HepG2 (cell line): Measurements from ENCODE around the gene IFI35. TPM values are rescaled to one million over a fixed set of nuclear protein-coding genes. Genes with fewer than 3 reads are reported as not detected.

Source experiments
- ELF3 ChIP-seq: IDR thresholded peaks from 2 replicates; pipeline ENCODE4 v1.6.1; 2016; ENCODE audit warnings: missing genetic modification reagents, missing compliant biosample characterization
- EP300 ChIP-seq, 3 experiments: sonication (generic) in 1 of 3; formaldehyde crosslinking in 1 of 3; IDR thresholded peaks; 2 replicates each; pipeline versions ENCODE4 v1.5.1 to v1.6.1; 2011 to 2020; ENCODE audit warnings: low read depth in 2 of 3, low read length in 2 of 3, borderline replicate concordance in 1 of 3, improper control_type of control experiment in 1 of 3, mild to moderate bottlenecking in 1 of 3, missing genetic modification reagents in 1 of 3, moderate library complexity in 1 of 3
- IKZF4 ChIP-seq: sonication (generic); formaldehyde crosslinking; IDR thresholded peaks from 2 replicates; pipeline ENCODE4 v1.5.1; 2020; ENCODE audit warnings: borderline replicate concordance, mild to moderate bottlenecking, low read depth, missing genetic modification reagents; ENCODE audit errors: not compliant biosample characterization
- JARID2 ChIP-seq: sonication (generic); formaldehyde crosslinking; IDR thresholded peaks from 2 replicates; pipeline ENCODE4 v1.8.1; 2023; ENCODE audit warnings: missing genetic modification reagents, inconsistent platforms; ENCODE audit not compliant: insufficient replicate concordance
- KDM2A ChIP-seq: sonication (generic); formaldehyde crosslinking; IDR thresholded peaks from 2 replicates; pipeline ENCODE4 v1.4.0; 2020; ENCODE audit warnings: low read depth, missing genetic modification reagents, borderline replicate concordance
- KLF16 ChIP-seq, 2 experiments: sonication (generic) in 1 of 2; formaldehyde crosslinking in 1 of 2; IDR thresholded peaks; 2 replicates each; pipeline versions ENCODE4 v1.6.1 to v1.8.0; 2016 to 2023; ENCODE audit warnings: missing genetic modification reagents in 2 of 2, missing compliant biosample characterization in 1 of 2
- KMT2B ChIP-seq: IDR thresholded peaks from 2 replicates; pipeline ENCODE4 v1.6.1; 2016; ENCODE audit warnings: missing genetic modification reagents, missing compliant biosample characterization
- MBNL3 ChIP-seq: fragments of 250-450 bp; sonication (Bioruptor Pico); conservative IDR thresholded peaks from 2 replicates; pipeline ENCODE4 v1.8.0; 2022; ENCODE audit warnings: mild to moderate bottlenecking, inconsistent platforms
- PAF1 ChIP-seq: IDR thresholded peaks from 2 replicates; pipeline ENCODE4 v1.6.1; 2016; ENCODE audit warnings: missing genetic modification reagents, missing compliant biosample characterization
- RFXANK ChIP-seq: IDR thresholded peaks from 2 replicates; pipeline ENCODE4 v1.6.1; 2016
- RXRB ChIP-seq: IDR thresholded peaks from 2 replicates; pipeline ENCODE4 v1.6.1; 2016; ENCODE audit warnings: borderline replicate concordance, missing genetic modification reagents, missing compliant biosample characterization
- SATB2 ChIP-seq: sonication (generic); formaldehyde crosslinking; IDR thresholded peaks from 2 replicates; pipeline ENCODE4 v1.5.0; 2020; ENCODE audit warnings: missing genetic modification reagents
- SIN3B ChIP-seq: fragments of 150-350 bp; IDR thresholded peaks from 2 replicates; pipeline ENCODE4 v1.6.1; 2014; ENCODE audit warnings: low read length
- TAF1 ChIP-seq: sonication (generic); formaldehyde crosslinking; IDR thresholded peaks from 2 replicates; pipeline ENCODE4 v1.4.0; 2020; ENCODE audit warnings: missing genetic modification reagents
- ZNF121 ChIP-seq: sonication (generic); formaldehyde crosslinking; IDR thresholded peaks from 2 replicates; pipeline ENCODE4 v1.5.0; 2020; ENCODE audit warnings: mild to moderate bottlenecking, missing genetic modification reagents
- ZNF230 ChIP-seq: sonication (generic); formaldehyde crosslinking; IDR thresholded peaks from 2 replicates; pipeline ENCODE4 v1.4.0; 2020; ENCODE audit warnings: mild to moderate bottlenecking, missing genetic modification reagents
- ZNF260 ChIP-seq: sonication (generic); formaldehyde crosslinking; IDR thresholded peaks from 2 replicates; pipeline ENCODE4 v1.4.0; 2020; ENCODE audit warnings: missing genetic modification reagents, low read depth, mild to moderate bottlenecking, borderline replicate concordance
- ZNF776 ChIP-seq: sonication (generic); formaldehyde crosslinking; IDR thresholded peaks from 2 replicates; pipeline ENCODE4 v1.4.0; 2020; ENCODE audit warnings: mild to moderate bottlenecking, missing genetic modification reagents
- polyA plus RNA-seq, 8 experiments: library from polyadenylated mRNA; depleted of rRNA in 3 of 8; stranded (reverse) in 7 of 8; unstranded in 1 of 8; fragments of >200 nt; fragmentation: Illumina TruSeq in 4 of 8; extraction: Trizol in 4 of 8; gene quantifications; 2 replicates each; pipeline versions ENCODE4 v1.2.1 to v1.2.3, GENCODE V29; 2011 to 2016; ENCODE audit warnings: low read depth in 4 of 8, missing spikeins in 1 of 8, mixed read lengths in 1 of 8; ENCODE audit not compliant: insufficient read depth in 1 of 8
- total RNA-seq, 5 experiments: library from RNA; depleted of rRNA; stranded (reverse); fragments of >200 nt; fragmentation: Illumina TruSeq; extraction: Trizol; gene quantifications; 2 replicates each; pipeline ENCODE4 v1.2.3, GENCODE V29; 2016; ENCODE audit warnings: low read depth in 1 of 5
- TF ChIP-seq, protein P1 (sequence below): sonication (generic); formaldehyde crosslinking; IDR thresholded peaks from 2 replicates; pipeline ENCODE4 v1.4.0; 2020; ENCODE audit warnings: low read depth, mild to moderate bottlenecking, missing genetic modification reagents
- TF ChIP-seq, protein P2 (sequence below): IDR thresholded peaks from 2 replicates; pipeline ENCODE4 v1.6.1; 2016; ENCODE audit warnings: low read depth, borderline replicate concordance
- TF ChIP-seq, protein P3 (sequence below): sonication (generic); formaldehyde crosslinking; IDR thresholded peaks from 2 replicates; pipeline ENCODE4 v1.9.0; 2021; ENCODE audit warnings: missing genetic modification reagents, borderline replicate concordance
- TF ChIP-seq, protein P4 (sequence below): sonication (generic); formaldehyde crosslinking; IDR thresholded peaks from 2 replicates; pipeline ENCODE4 v1.9.0; 2021; ENCODE audit warnings: missing genetic modification reagents, mild to moderate bottlenecking, borderline replicate concordance

The IFI35 gene
- total and polyA plus RNA-seq, 2 of the 13 experiments (the other 11 are each of a cell fraction or from before 2014, with no cell fraction given) = 28.9 to 38.1 TPM

DNA sequence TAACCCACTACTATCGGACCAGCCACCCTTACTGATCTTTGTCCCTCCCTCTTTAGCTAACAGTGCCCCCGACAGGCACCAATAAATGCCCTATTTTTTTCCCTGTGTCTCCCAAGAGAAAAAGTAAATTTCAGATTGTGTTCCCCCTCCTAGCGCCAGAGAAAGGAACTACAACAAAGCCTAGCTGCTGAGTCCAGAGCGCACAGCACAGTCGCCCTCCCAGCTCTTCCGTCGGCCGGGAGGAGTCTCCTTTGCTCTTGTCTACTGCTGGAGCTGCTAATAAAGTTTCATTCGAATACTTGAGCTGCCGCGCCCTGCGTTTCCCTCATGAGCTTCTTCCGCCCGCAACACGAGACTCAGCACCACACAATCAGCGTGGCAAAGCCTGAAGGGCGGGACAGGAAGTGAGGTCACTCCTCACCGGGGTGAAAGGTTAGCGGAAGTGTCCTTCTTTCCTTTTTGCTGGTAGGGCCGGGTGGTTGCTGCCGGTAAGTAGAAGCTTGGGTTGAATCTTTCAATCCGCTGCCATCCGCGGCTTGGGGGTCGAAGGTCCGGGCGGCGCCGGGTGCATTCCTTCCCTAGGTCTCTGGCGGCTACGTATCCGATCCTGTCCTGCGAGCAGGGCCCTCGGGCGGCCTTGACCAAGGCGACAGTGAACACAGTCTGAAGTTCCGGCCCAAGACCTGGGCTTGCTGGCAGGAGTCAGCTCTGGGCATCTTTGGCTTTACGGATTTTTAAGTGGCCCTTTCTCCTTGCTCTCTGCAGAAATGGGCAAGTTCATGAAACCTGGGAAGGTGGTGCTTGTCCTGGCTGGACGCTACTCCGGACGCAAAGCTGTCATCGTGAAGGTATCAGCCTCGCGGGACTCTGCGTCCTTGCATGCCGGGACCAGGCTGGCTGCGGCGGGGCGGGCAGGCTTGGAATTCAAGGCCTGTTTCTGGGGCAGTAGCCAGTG lies 8.3 kb upstream of the IFI35 start, which contains the start of gene RPL27 (continued):
- peak; percentile 99 for TF ChIP-seq KDM2A
- peak; percentile 8; the same call in 1 of the 2 replicates for TF ChIP-seq SATB2
- peak; percentile 80; the same call in 1 of the 2 replicates for TF ChIP-seq RFXANK (CRISPR knock-in tag)
- peak; percentile 99 for TF ChIP-seq TAF1 (CRISPR knock-in tag)
- TF ChIP-seq, protein P1, sequence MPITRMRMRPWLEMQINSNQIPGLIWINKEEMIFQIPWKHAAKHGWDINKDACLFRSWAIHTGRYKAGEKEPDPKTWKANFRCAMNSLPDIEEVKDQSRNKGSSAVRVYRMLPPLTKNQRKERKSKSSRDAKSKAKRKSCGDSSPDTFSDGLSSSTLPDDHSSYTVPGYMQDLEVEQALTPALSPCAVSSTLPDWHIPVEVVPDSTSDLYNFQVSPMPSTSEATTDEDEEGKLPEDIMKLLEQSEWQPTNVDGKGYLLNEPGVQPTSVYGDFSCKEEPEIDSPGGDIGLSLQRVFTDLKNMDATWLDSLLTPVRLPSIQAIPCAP (CRISPR knock-in tag) = no peak
- TF ChIP-seq IKZF4 = peak; percentile 89
- TF ChIP-seq ELF3 = peak; percentile 99
- TF ChIP-seq, protein P2, sequence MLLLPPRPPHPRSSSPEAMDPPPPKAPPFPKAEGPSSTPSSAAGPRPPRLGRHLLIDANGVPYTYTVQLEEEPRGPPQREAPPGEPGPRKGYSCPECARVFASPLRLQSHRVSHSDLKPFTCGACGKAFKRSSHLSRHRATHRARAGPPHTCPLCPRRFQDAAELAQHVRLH (CRISPR knock-in tag) = peak; percentile 99
- TF ChIP-seq ZNF121 (CRISPR knock-in tag) = peak; percentile 47; the same call in 1 of the 2 replicates
- TF ChIP-seq KMT2B (CRISPR knock-in tag) = peak; percentile 93
- no peak for TF ChIP-seq MBNL3 (CRISPR knock-in tag)
- TF ChIP-seq, protein P3, sequence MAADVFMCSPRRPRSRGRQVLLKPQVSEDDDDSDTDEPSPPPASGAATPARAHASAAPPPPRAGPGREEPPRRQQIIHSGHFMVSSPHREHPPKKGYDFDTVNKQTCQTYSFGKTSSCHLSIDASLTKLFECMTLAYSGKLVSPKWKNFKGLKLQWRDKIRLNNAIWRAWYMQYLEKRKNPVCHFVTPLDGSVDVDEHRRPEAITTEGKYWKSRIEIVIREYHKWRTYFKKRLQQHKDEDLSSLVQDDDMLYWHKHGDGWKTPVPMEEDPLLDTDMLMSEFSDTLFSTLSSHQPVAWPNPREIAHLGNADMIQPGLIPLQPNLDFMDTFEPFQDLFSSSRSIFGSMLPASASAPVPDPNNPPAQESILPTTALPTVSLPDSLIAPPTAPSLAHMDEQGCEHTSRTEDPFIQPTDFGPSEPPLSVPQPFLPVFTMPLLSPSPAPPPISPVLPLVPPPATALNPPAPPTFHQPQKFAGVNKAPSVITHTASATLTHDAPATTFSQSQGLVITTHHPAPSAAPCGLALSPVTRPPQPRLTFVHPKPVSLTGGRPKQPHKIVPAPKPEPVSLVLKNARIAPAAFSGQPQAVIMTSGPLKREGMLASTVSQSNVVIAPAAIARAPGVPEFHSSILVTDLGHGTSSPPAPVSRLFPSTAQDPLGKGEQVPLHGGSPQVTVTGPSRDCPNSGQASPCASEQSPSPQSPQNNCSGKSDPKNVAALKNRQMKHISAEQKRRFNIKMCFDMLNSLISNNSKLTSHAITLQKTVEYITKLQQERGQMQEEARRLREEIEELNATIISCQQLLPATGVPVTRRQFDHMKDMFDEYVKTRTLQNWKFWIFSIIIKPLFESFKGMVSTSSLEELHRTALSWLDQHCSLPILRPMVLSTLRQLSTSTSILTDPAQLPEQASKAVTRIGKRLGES (CRISPR knock-in tag) = no peak
- no peak for TF ChIP-seq ZNF260 (CRISPR knock-in tag)
- TF ChIP-seq PAF1 (CRISPR knock-in tag) = no peak
- TF ChIP-seq KLF16 (CRISPR knock-in tag; IDR thresholded peaks at IDR 0.05) = peak in 1 of 2 experiments; percentile 99; a peak in 2 of 4 replicates
- TF ChIP-seq ZNF776 (CRISPR knock-in tag) = 0 out of 2 replicates have a peak, but pooled peaks have one; percentile 34
- peak; percentile 74 for TF ChIP-seq SIN3B
- TF ChIP-seq EP300 (IDR thresholded peaks at IDR 0.05; ENCODE audit: low read depth in 2 of 2, low read length in 2 of 2) = peak; percentile 77 to 81; a peak in 3 of 4 replicates
- TF ChIP-seq EP300 (CRISPR knock-in tag; IDR thresholded peaks at IDR 0.05; ENCODE audit: borderline replicate concordance) = peak; percentile 75
- peak; percentile 97 for TF ChIP-seq RXRB (CRISPR knock-in tag)
- no peak for TF ChIP-seq JARID2 (CRISPR knock-in tag)
- peak; percentile 93 for TF ChIP-seq ZNF230 (CRISPR knock-in tag)
- TF ChIP-seq, protein P4, sequence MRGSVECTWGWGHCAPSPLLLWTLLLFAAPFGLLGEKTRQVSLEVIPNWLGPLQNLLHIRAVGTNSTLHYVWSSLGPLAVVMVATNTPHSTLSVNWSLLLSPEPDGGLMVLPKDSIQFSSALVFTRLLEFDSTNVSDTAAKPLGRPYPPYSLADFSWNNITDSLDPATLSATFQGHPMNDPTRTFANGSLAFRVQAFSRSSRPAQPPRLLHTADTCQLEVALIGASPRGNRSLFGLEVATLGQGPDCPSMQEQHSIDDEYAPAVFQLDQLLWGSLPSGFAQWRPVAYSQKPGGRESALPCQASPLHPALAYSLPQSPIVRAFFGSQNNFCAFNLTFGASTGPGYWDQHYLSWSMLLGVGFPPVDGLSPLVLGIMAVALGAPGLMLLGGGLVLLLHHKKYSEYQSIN (CRISPR knock-in tag) = no peak; the same call in 1 of the 2 replicates
